ENCODE data around the gene TMEM203.

TMEM203 gene

DNA sequence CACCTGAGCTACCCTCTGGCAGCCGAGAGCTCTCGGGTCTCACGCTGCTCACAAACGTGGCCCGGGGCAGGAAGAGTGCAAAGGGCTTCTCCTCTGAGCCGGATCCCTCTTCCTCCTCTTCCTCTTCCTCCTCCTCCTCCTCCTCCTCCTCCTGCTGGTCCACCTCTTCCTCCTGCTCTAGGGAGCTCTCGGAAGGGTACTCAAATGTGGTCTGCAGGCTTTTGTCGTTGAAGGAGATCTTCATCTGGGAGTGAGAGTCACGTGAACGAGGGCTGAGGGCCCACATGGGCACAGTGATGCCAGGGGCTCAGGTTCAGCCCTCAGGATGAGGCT lies 13.0 kb downstream of the TMEM203 start:
- TF ChIP-seq, protein P1, sequence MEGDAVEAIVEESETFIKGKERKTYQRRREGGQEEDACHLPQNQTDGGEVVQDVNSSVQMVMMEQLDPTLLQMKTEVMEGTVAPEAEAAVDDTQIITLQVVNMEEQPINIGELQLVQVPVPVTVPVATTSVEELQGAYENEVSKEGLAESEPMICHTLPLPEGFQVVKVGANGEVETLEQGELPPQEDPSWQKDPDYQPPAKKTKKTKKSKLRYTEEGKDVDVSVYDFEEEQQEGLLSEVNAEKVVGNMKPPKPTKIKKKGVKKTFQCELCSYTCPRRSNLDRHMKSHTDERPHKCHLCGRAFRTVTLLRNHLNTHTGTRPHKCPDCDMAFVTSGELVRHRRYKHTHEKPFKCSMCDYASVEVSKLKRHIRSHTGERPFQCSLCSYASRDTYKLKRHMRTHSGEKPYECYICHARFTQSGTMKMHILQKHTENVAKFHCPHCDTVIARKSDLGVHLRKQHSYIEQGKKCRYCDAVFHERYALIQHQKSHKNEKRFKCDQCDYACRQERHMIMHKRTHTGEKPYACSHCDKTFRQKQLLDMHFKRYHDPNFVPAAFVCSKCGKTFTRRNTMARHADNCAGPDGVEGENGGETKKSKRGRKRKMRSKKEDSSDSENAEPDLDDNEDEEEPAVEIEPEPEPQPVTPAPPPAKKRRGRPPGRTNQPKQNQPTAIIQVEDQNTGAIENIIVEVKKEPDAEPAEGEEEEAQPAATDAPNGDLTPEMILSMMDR (IDR thresholded peaks at IDR 0.05): no peak
- no peaks in the 10 kb centered on the region for H3K36me3 ChIP-seq (ENCODE audit: control insufficient read depth, insufficient read depth, low read length)
- H3K4me3 ChIP-seq (ENCODE audit: low read depth, low read length): no peak overlapping the region
- H3K9me3 ChIP-seq (ENCODE audit: control insufficient read depth, low read length): no peaks in the 10 kb centered on the region
- no peak overlapping the region for H3K9ac ChIP-seq
- H3K27me3 ChIP-seq (ENCODE audit: control insufficient read depth, insufficient read depth, low read length): no peaks in the 10 kb centered on the region
- no peak overlapping the region for H3K27ac ChIP-seq
- peaks cover 8% of the 10 kb centered on the region for H3K79me2 ChIP-seq
- peaks cover 8% of the 10 kb centered on the region for H3K4me1 ChIP-seq
- H2AFZ ChIP-seq: no peak overlapping the region
- H3K4me2 ChIP-seq (ENCODE audit: low read length): no peak overlapping the region

DNA sequence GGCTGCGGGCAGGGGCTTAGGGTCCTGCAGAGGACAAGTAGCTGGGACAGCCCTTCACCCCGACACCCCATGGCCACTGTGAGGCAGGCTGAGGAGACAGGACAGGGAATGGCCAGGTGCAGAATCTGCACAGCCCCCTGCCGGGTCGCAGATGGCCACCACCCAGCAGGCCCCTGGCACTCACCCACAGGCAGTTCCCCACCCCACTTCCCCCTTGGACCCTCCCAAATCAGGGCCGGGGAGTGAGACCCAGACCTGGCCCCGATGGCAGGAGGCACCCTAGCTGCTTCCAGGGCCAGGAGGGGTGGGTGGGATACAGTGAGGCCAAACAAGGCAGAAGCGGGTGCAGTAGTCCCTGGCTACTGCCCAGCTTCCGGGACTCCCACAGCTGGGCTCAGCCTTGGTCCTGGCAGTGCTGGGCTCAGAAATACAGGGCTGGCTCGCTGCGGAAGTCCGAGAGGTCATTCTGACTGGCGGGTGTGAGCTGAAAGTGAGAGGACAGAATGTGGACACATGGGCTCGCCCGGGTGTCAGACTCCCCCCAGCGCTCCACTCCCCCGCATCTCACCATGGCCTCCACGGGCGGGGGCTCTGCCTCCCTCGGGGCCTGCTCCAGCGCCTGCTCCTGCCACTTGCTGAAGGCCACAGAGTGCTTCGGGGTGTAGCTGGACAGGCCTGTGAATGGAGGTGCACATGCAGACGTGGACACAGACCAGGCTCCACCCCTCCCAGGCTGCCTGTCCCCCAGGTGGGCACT lies 13.6 kb downstream of the TMEM203 start:
- Histone ChIP-seq H2AFZ (no peak overlapping the region), H3K4me3 (ENCODE audit: low read depth, low read length) (no peak overlapping the region), H3K9me3 (ENCODE audit: control insufficient read depth, low read length) (no peaks in the 10 kb centered on the region), H3K27ac (no peak overlapping the region), H3K9ac (no peak overlapping the region), H3K4me2 (ENCODE audit: low read length) (no peak overlapping the region), H3K36me3 (ENCODE audit: control insufficient read depth, insufficient read depth, low read length) (no peaks in the 10 kb centered on the region), H3K27me3 (ENCODE audit: control insufficient read depth, insufficient read depth, low read length) (no peaks in the 10 kb centered on the region), H3K4me1 (peaks cover 8% of the 10 kb centered on the region), H3K79me2 (peaks cover 9% of the 10 kb centered on the region)
- TF ChIP-seq, protein P1 (IDR thresholded peaks at IDR 0.05): no peak

DNA sequence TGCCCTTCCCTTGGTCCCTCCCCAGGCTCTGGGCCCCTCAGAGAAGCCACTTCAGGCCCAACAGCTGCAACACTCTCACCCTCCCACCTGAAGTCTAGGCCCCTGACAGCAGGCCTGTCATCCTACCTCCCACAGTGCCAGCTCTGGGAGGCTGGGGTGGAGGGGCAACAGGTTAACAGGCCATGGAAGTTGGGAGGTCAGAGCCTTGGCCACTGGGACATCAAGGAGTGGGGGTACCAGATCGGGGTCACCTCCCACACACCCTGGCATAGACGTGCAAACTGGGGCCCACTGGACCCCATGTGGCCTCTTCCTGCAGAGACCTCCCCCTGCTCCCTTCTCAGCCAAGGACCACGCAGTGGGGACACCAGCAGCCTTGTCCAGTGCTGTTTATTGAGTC lies 14.2 kb downstream of the TMEM203 start:
- H3K27ac ChIP-seq: no peak overlapping the region
- H3K79me2 ChIP-seq: peaks cover 6% of the 10 kb centered on the region
- no peak overlapping the region for H2AFZ ChIP-seq
- no peaks in the 10 kb centered on the region for H3K9me3 ChIP-seq (ENCODE audit: control insufficient read depth, low read length)
- no peaks in the 10 kb centered on the region for H3K27me3 ChIP-seq (ENCODE audit: control insufficient read depth, insufficient read depth, low read length)
- peaks cover 8% of the 10 kb centered on the region for H3K4me1 ChIP-seq
- no peaks in the 10 kb centered on the region for H3K36me3 ChIP-seq (ENCODE audit: control insufficient read depth, insufficient read depth, low read length)
- no peak overlapping the region for H3K4me3 ChIP-seq (ENCODE audit: low read depth, low read length)
- H3K9ac ChIP-seq: no peak overlapping the region
- TF ChIP-seq, protein P1 (IDR thresholded peaks at IDR 0.05): no peak
- H3K4me2 ChIP-seq (ENCODE audit: low read length): no peak overlapping the region

DNA sequence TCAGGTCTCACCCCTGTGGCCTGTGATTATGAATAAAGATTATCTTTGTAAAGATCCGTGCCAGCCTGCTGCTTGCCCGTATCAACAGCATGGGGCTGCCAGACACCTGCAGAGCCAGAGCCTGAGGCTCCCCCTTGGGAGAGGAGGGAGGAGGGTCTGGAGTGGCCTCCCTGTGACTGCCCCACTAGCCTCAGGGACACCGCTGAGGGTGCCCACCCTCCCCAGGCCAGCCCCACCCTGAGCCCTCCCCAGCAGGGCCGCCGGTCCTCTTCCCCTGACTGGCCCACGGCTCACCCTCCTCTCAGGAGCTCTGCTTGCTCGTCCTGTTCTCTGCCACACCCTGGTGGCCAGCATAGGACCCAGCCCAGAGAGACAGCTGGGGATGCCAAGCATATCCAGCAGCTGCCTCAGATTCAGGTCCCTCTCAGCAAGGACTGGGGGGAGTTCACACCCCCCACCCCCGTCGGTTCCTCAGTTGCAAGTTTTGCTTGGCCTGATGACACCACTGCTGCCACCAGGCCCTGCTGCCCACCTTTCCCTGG lies 15.1 kb downstream of the TMEM203 start:
- no peak overlapping the region for H3K27ac ChIP-seq
- H3K36me3 ChIP-seq (ENCODE audit: control insufficient read depth, insufficient read depth, low read length): no peaks in the 10 kb centered on the region
- H3K4me2 ChIP-seq (ENCODE audit: low read length): no peak overlapping the region
- no peaks in the 10 kb centered on the region for H3K27me3 ChIP-seq (ENCODE audit: control insufficient read depth, insufficient read depth, low read length)
- peaks cover 8% of the 10 kb centered on the region for H3K4me1 ChIP-seq
- peaks cover 4% of the 10 kb centered on the region for H3K79me2 ChIP-seq
- H2AFZ ChIP-seq: no peak overlapping the region
- TF ChIP-seq, protein P1 (IDR thresholded peaks at IDR 0.05): no peak
- no peak overlapping the region for H3K4me3 ChIP-seq (ENCODE audit: low read depth, low read length)
- H3K9me3 ChIP-seq (ENCODE audit: control insufficient read depth, low read length): no peaks in the 10 kb centered on the region
- H3K9ac ChIP-seq: no peak overlapping the region
